ENCODE data around the gene OPCML.

DNA sequence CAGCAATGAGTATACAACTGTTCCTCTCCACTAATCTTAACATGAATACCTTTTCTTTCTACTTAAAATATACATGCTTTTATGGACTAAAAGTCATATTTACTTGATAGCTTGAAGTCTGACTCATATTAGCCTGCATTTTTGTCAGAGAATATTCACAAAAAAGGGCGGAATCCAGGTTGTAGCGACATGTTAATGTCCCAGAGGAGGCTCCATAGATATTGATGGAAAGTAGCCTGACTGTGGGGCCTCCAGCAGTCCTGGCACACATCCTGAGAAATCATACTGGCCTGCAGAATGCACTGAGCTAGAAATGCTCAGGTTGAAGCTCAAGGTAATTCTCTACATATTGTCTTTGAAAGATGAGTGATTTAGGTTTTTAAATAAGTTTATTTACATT is 1110.7 kb downstream of the OPCML start:
- TF ChIP-seq, protein P1, sequence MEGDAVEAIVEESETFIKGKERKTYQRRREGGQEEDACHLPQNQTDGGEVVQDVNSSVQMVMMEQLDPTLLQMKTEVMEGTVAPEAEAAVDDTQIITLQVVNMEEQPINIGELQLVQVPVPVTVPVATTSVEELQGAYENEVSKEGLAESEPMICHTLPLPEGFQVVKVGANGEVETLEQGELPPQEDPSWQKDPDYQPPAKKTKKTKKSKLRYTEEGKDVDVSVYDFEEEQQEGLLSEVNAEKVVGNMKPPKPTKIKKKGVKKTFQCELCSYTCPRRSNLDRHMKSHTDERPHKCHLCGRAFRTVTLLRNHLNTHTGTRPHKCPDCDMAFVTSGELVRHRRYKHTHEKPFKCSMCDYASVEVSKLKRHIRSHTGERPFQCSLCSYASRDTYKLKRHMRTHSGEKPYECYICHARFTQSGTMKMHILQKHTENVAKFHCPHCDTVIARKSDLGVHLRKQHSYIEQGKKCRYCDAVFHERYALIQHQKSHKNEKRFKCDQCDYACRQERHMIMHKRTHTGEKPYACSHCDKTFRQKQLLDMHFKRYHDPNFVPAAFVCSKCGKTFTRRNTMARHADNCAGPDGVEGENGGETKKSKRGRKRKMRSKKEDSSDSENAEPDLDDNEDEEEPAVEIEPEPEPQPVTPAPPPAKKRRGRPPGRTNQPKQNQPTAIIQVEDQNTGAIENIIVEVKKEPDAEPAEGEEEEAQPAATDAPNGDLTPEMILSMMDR (IDR thresholded peaks at IDR 0.05), result no peak
- TF ChIP-seq EP300 (IDR thresholded peaks at IDR 0.05; ENCODE audit: low read depth) (no peak), POLR2A (IDR thresholded peaks at IDR 0.05) (no peak)

All from transverse colon (tissue), 3 donors.